K562 (cell line): ENCODE measurements around the gene SLC44A1. TPM values are rescaled to one million over a fixed set of nuclear protein-coding genes. Genes with fewer than 3 reads are reported as not detected.

Source experiments
- CLOCK ChIP-seq: fragments of 250-450 bp; sonication (Bioruptor Pico); IDR thresholded peaks from 2 replicates; pipeline ENCODE4 v1.4.0; 2020; ENCODE audit warnings: mild to moderate bottlenecking, moderate library complexity, borderline replicate concordance
- REST ChIP-seq, 2 experiments: fragments of 450-650 bp; formaldehyde crosslinking in 1 of 2; IDR thresholded peaks; 2 replicates each; pipeline versions ENCODE4 v1.4.0 to v1.6.1; 2014 to 2020; ENCODE audit warnings: mild to moderate bottlenecking in 2 of 2, borderline replicate concordance in 1 of 2, low read depth in 1 of 2
- ZNF444 ChIP-seq: fragments of 250-450 bp; sonication (Bioruptor Pico); IDR thresholded peaks from 2 replicates; pipeline ENCODE4 v1.4.0; 2020; ENCODE audit warnings: mild to moderate bottlenecking, moderate library complexity
- polyA plus RNA-seq, 8 experiments: library from polyadenylated mRNA; depleted of rRNA in 4 of 8; stranded (reverse) in 5 of 8; unstranded in 3 of 8; fragments of >200 nt; fragmentation: Nextera tagmentation in 2 of 8; fragmentation: Illumina TruSeq in 1 of 8; extraction: Ambion mirVana in 2 of 8; extraction: Trizol in 1 of 8; gene quantifications; 2 replicates each; pipeline versions ENCODE4 v1.2.1 to v1.2.3, GENCODE V29; 2011 to 2014; ENCODE audit warnings: inconsistent platforms in 1 of 8, missing spikeins in 1 of 8
- total RNA-seq, 7 experiments: library from RNA; depleted of rRNA in 6 of 7; stranded (reverse); fragments of >200 nt in 6 of 7; fragmentation: Illumina TruSeq in 2 of 7; extraction: Trizol in 2 of 7; gene quantifications; 2 replicates each; pipeline versions ENCODE4 v1.2.1 to v1.2.3, GENCODE V29; 2011 to 2021; ENCODE audit warnings: low replicate concordance in 1 of 7

Gene SLC44A1
- total and polyA plus RNA-seq, 9 of the 15 experiments (the other 6 are each of a cell fraction or from before 2014, with no cell fraction given): 0.11 to 0.59 (median 0.30) TPM

GRCh38 chr9:105375323-105375722 is 130.9 kb downstream of the SLC44A1 start (continued):
- no peak for TF ChIP-seq CLOCK (CRISPR knock-in tag)
- no peak for TF ChIP-seq REST (IDR thresholded peaks at IDR 0.05; ENCODE audit: borderline replicate concordance)
- TF ChIP-seq REST (CRISPR knock-in tag; IDR thresholded peaks at IDR 0.05; ENCODE audit: low read depth): no peak
- TF ChIP-seq ZNF444 (CRISPR knock-in tag): no peak
